HCT116 (cell line): ENCODE measurements around the gene TRAF3. TPM values are rescaled to one million over a fixed set of nuclear protein-coding genes. Genes with fewer than 3 reads are reported as not detected.

ENCODE experiments used
- ATAC-seq: fragments of 200-7000 bp; cut with Tn5 transposase; 2 replicates; pipeline ENCODE4 v1.9.1; 2020; ENCODE audit warnings: mild to moderate bottlenecking, moderate library complexity
- BruUV-seq: library from RNA; stranded (reverse); fragments of 400-500 nt; replicated peaks from 2 replicates; lab custom pipeline; 2021; lab: Mats Ljungman, UMichigan
- CTCF ChIA-PET: fragments of 300-600 bp; sonication (Branson Sonifier 250); formaldehyde crosslinking; loops from one replicate; lab custom pipeline; 2021; ENCODE audit warnings: antibody characterized with exemption; lab: Charles Lee
- POLR2A ChIA-PET: fragments of 300-600, 350-600 bp; sonication (Branson Sonifier 250); formaldehyde crosslinking; loops from one replicate; lab custom pipeline; 2021; ENCODE audit warnings: antibody characterized with exemption; lab: Charles Lee
- RAD21 ChIA-PET, 2 experiments: fragments of 300-600 bp; sonication (Branson Sonifier 250); formaldehyde crosslinking; loops; one replicate each; lab custom pipeline; 2023; ENCODE audit warnings: low total read pairs in 2 of 2; ENCODE audit not compliant: uncharacterized antibody in 2 of 2, unreplicated experiment in 2 of 2, low non-redundant PET in 1 of 2; lab: Charles Lee
- DNase-seq: peaks from one replicate; pipeline ENCODE4 v3.0.0-alpha.2; 2010; ENCODE audit warnings: low read depth, low spot score
- H2AFZ ChIP-seq: fragments of 200-600 bp; shearing (Covaris generic), sonication (generic); 2 replicates; pipeline ENCODE4 v1.6.1; 2017; ENCODE audit warnings: low read depth, mixed run types, mixed read lengths, antibody characterized with exemption, low read length; ENCODE audit not compliant: poor library complexity, severe bottlenecking
- H3K27ac ChIP-seq: 2 replicates; pipeline ENCODE4 v1.5.1; 2012; ENCODE audit warnings: low read depth, low read length
- H3K27me3 ChIP-seq: fragments of 200-600 bp; sonication (generic); 2 replicates; pipeline ENCODE4 v1.6.1; 2016; ENCODE audit warnings: mixed run types, low read length, mixed read lengths; ENCODE audit not compliant: insufficient read depth
- H3K36me3 ChIP-seq, 2 experiments: fragments of 200-500 bp in 1 of 2; fragments of 200-600 bp in 1 of 2; sonication (Bioruptor generic) in 1 of 2; sonication (generic) in 1 of 2; 2 replicates each; pipeline versions ENCODE4 v1.5.1 to v1.6.1; 2014 to 2016; ENCODE audit warnings: low read length in 2 of 2, inconsistent platforms in 1 of 2, mixed read lengths in 1 of 2, mixed run types in 1 of 2; ENCODE audit not compliant: insufficient read depth in 2 of 2, control insufficient read depth in 1 of 2
- H3K4me1 ChIP-seq, 2 experiments: fragments of 200-600 bp in 1 of 2; sonication (generic) in 1 of 2; 2 replicates each; pipeline versions ENCODE4 v1.5.1 to v1.6.1; 2012 to 2017; ENCODE audit warnings: low read length in 2 of 2, inconsistent platforms in 1 of 2, mild to moderate bottlenecking in 1 of 2, mixed read lengths in 1 of 2, mixed run types in 1 of 2, moderate library complexity in 1 of 2; ENCODE audit not compliant: insufficient read depth in 2 of 2, control insufficient read depth in 1 of 2
- H3K4me2 ChIP-seq: fragments of 200-600 bp; sonication (generic); 2 replicates; pipeline ENCODE4 v1.6.1; 2017; ENCODE audit warnings: mixed run types, low read length, mixed read lengths
- H3K4me3 ChIP-seq, 2 experiments: fragments of 200-600 bp in 1 of 2; sonication (generic) in 1 of 2; replicated peaks in 1 of 2; 2 replicates each; pipeline ENCODE4 v1.5.1; 2011 to 2016; ENCODE audit warnings: low read length in 2 of 2, control low read depth in 1 of 2, low read depth in 1 of 2, mild to moderate bottlenecking in 1 of 2, mixed read lengths in 1 of 2, mixed run types in 1 of 2
- H3K79me2 ChIP-seq: fragments of 200-600 bp; sonication (generic); 2 replicates; pipeline ENCODE4 v1.6.1; 2017; ENCODE audit warnings: mild to moderate bottlenecking, mixed run types, low read length, moderate library complexity, mixed read lengths; ENCODE audit not compliant: insufficient read depth
- H3K9ac ChIP-seq: fragments of 200-600 bp; sonication (generic); 2 replicates; pipeline ENCODE4 v1.6.1; 2016; ENCODE audit warnings: low read length, mixed read lengths
- H3K9me2 ChIP-seq: fragments of 200-600 bp; sonication (generic), shearing (Covaris generic); 2 replicates; pipeline ENCODE4 v1.6.1; 2017; ENCODE audit warnings: mixed run types, mild to moderate bottlenecking, moderate library complexity; ENCODE audit not compliant: insufficient read depth
- H3K9me3 ChIP-seq, 2 experiments: fragments of 200-500 bp in 1 of 2; fragments of 200-600 bp in 1 of 2; sonication (Bioruptor generic) in 1 of 2; sonication (generic) in 1 of 2; 2 replicates each; pipeline ENCODE4 v1.6.1; 2014 to 2017; ENCODE audit warnings: low read length in 2 of 2, mixed read lengths in 2 of 2, inconsistent platforms in 1 of 2, low read depth in 1 of 2, mild to moderate bottlenecking in 1 of 2, mixed run types in 1 of 2, moderate library complexity in 1 of 2; ENCODE audit not compliant: control insufficient read depth in 1 of 2, insufficient read depth in 1 of 2
- H4K20me1 ChIP-seq: fragments of 200-600 bp; sonication (generic), shearing (Covaris generic); 2 replicates; pipeline ENCODE4 v1.6.1; 2017; ENCODE audit warnings: mixed run types, mild to moderate bottlenecking, moderate library complexity; ENCODE audit not compliant: insufficient read depth
- EGR1 ChIP-seq: IDR thresholded peaks from 2 replicates; pipeline ENCODE4 v1.6.1; 2012; ENCODE audit warnings: low read depth
- ELF1 ChIP-seq: IDR thresholded peaks from 2 replicates; pipeline ENCODE4 v1.6.1; 2012; ENCODE audit warnings: low read depth, borderline replicate concordance
- EZH2 ChIP-seq: fragments of 200-600 bp; sonication (generic); IDR thresholded peaks from 2 replicates; pipeline ENCODE4 v1.6.1; 2017; ENCODE audit warnings: antibody characterized with exemption, mixed run types
- EZH2phosphoT487 ChIP-seq: fragments of 200-600 bp; IDR thresholded peaks from 2 replicates; pipeline ENCODE4 v1.6.1; 2018; ENCODE audit warnings: antibody characterized with exemption, borderline replicate concordance
- JUND ChIP-seq: IDR thresholded peaks from 2 replicates; pipeline ENCODE4 v1.6.1; 2012
- SRF ChIP-seq: IDR thresholded peaks from 2 replicates; pipeline ENCODE4 v1.6.1; 2012; ENCODE audit warnings: low read depth
- TCF7L2 ChIP-seq: IDR thresholded peaks from 2 replicates; pipeline ENCODE4 v1.7.0; 2011; ENCODE audit warnings: borderline replicate concordance, inconsistent platforms; ENCODE audit not compliant: insufficient read depth, insufficient read length; ENCODE audit errors: extremely low read depth
- YY1 ChIP-seq: IDR thresholded peaks from 2 replicates; pipeline ENCODE4 v1.6.1; 2011; ENCODE audit warnings: low read length, low read depth, moderate library complexity, mild to moderate bottlenecking; ENCODE audit not compliant: insufficient replicate concordance; ENCODE audit errors: extremely low read depth
- ZNF274 ChIP-seq: fragments of 200-500 bp; sonication (Bioruptor generic); IDR thresholded peaks from 2 replicates; pipeline ENCODE4 v1.6.1; 2014; ENCODE audit warnings: mild to moderate bottlenecking, low read depth, low read length, inconsistent platforms
- intact Hi-C: fragments of 100-400 bp; cut with micrococcal nuclease; formaldehyde crosslinking; loops from 2 replicates; pipeline ENCODE4 v1.10.0; 2022
- total RNA-seq: library from RNA; stranded (reverse); gene quantifications from one replicate; pipeline ENCODE4 v1.2.1, GENCODE V29; 2021; ENCODE audit not compliant: unreplicated experiment
- TF ChIP-seq, protein P1 (sequence below): IDR thresholded peaks from 2 replicates; pipeline ENCODE4 v1.6.1; 2011; ENCODE audit warnings: mild to moderate bottlenecking, low read length, moderate library complexity; ENCODE audit not compliant: insufficient replicate concordance; ENCODE audit errors: extremely low read depth
- TF ChIP-seq, protein P2 (sequence below), 3 experiments: fragments of 200-600 bp in 1 of 3; sonication (generic) in 1 of 3; IDR thresholded peaks in 2 of 3; conservative IDR thresholded peaks in 1 of 3; 2 replicates each; pipeline ENCODE4 v1.5.1; 2012 to 2017; ENCODE audit warnings: low read depth in 2 of 3, low read length in 2 of 3, antibody characterized with exemption in 1 of 3, borderline replicate concordance in 1 of 3, control low read depth in 1 of 3, mild to moderate bottlenecking in 1 of 3, mixed read lengths in 1 of 3, mixed run types in 1 of 3, moderate library complexity in 1 of 3; ENCODE audit not compliant: insufficient read depth in 1 of 3
- TF ChIP-seq, protein P3 (sequence below): IDR thresholded peaks from 2 replicates; pipeline ENCODE4 v1.6.1; 2012

Gene TRAF3
- total RNA-seq, 1 experiment from 2014 or later: 32.1 TPM

DNA sequence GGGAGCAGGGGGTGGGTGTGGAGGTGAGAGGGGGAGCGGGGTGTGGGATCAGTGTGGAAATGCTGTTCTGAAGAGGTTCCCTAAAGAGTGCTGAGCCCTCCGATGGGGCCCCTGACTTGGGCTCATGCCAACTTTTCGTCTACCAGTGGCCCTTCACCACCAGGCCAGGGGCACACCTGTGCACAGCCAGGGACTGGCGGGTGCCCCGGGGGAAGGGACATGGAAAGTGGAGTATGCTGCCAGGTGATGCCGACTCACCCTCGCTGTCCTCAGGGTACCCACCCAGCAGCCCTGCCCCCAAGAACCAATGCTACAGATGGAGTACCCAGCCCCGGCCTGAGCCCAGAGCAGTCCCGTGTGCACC, 171.4 kb downstream of the TRAF3 start (continued):
- TF ChIP-seq, protein P1, sequence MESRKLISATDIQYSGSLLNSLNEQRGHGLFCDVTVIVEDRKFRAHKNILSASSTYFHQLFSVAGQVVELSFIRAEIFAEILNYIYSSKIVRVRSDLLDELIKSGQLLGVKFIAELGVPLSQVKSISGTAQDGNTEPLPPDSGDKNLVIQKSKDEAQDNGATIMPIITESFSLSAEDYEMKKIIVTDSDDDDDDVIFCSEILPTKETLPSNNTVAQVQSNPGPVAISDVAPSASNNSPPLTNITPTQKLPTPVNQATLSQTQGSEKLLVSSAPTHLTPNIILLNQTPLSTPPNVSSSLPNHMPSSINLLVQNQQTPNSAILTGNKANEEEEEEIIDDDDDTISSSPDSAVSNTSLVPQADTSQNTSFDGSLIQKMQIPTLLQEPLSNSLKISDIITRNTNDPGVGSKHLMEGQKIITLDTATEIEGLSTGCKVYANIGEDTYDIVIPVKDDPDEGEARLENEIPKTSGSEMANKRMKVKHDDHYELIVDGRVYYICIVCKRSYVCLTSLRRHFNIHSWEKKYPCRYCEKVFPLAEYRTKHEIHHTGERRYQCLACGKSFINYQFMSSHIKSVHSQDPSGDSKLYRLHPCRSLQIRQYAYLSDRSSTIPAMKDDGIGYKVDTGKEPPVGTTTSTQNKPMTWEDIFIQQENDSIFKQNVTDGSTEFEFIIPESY: no peak
- TF ChIP-seq, protein P2, sequence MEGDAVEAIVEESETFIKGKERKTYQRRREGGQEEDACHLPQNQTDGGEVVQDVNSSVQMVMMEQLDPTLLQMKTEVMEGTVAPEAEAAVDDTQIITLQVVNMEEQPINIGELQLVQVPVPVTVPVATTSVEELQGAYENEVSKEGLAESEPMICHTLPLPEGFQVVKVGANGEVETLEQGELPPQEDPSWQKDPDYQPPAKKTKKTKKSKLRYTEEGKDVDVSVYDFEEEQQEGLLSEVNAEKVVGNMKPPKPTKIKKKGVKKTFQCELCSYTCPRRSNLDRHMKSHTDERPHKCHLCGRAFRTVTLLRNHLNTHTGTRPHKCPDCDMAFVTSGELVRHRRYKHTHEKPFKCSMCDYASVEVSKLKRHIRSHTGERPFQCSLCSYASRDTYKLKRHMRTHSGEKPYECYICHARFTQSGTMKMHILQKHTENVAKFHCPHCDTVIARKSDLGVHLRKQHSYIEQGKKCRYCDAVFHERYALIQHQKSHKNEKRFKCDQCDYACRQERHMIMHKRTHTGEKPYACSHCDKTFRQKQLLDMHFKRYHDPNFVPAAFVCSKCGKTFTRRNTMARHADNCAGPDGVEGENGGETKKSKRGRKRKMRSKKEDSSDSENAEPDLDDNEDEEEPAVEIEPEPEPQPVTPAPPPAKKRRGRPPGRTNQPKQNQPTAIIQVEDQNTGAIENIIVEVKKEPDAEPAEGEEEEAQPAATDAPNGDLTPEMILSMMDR (IDR thresholded peaks at IDR 0.05 in 2 of 3, conservative IDR thresholded peaks at IDR 0.05 in 1 of 3; ENCODE audit: borderline replicate concordance in 1 of 3, insufficient read depth in 1 of 3, low read depth in 2 of 3, low read length in 2 of 3): no peak
- TF ChIP-seq ZNF274 (no peak), JUND (no peak), ELF1 (no peak)
- TF ChIP-seq, protein P3, sequence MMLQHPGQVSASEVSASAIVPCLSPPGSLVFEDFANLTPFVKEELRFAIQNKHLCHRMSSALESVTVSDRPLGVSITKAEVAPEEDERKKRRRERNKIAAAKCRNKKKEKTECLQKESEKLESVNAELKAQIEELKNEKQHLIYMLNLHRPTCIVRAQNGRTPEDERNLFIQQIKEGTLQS: no peak
- TF ChIP-seq, all 23 proteins: peak for 0

DNA sequence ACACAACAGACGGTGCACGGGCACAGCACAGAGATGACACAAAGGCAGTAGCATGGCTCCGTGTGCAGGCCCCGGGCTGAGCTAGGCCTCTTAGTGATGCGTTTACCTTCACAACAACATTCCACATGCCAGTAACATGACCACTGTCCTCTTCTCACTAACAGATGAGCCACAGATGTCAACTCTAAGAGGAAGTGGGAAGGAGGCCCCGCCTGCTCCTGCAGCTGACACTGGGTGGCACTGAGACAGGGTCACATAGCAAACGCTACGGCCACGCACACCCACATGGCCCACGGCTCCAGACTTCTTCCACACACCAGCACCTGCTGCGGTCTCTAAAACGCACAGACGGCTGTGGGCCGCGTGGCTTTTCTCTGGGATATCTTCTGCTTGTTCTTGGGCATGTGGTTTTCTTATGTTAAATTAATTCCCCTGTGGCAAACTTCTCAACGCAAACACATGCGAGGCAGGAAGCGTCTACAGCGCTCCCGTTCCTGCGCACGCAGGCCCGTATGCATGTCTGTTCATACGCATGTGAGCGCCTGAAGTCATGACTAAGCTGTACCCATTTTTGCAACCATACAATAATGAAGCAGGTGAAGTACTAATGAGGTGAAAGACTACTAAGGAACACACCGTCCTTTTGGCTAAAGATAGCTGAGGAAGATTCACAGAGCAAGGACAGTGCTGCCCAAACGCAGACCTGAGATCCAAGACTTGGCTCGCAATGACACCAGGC, 172.0 kb downstream of the TRAF3 start:
- no peak overlapping the region for H2AFZ ChIP-seq
- H3K27me3 ChIP-seq: no peaks in the 10 kb centered on the region
- H3K4me3 ChIP-seq: no peak overlapping the region
- no peak overlapping the region for H3K9ac ChIP-seq
- H4K20me1 ChIP-seq: no peaks in the 10 kb centered on the region
- RAD21 ChIA-PET: no interaction called here
- H3K4me1 ChIP-seq: peaks cover 0 to 4% of the 10 kb centered on the region in 2 experiments; a peak in 1 of 4 replicates
- H3K36me3 ChIP-seq: peaks cover 27 to 33% of the 10 kb centered on the region in 2 experiments
- BruUV-seq: no TSS peak
- no peak overlapping the region for H3K27ac ChIP-seq
- intact Hi-C loops: no loop called here
- TF ChIP-seq YY1 (no peak), JUND (no peak), EGR1 (no peak), ELF1 (no peak), SRF (no peak), EZH2 (no peak), EZH2phosphoT487 (no peak), TCF7L2 (no peak)
- TF ChIP-seq, protein P3: no peak
- no peak for DNase-seq
- CTCF ChIA-PET: no interaction called here
- H3K9me2 ChIP-seq: no peaks in the 10 kb centered on the region
- no peak overlapping the region for H3K4me2 ChIP-seq
- H3K79me2 ChIP-seq: no peaks in the 10 kb centered on the region
- POLR2A ChIA-PET: no interaction called here
- no peaks in the 10 kb centered on the region for H3K9me3 ChIP-seq
- ATAC-seq: peak; percentile 23; the same call in 1 of the 2 replicates
